Measurements from ENCODE around the gene DHCR24.

DHCR24 gene

DNA sequence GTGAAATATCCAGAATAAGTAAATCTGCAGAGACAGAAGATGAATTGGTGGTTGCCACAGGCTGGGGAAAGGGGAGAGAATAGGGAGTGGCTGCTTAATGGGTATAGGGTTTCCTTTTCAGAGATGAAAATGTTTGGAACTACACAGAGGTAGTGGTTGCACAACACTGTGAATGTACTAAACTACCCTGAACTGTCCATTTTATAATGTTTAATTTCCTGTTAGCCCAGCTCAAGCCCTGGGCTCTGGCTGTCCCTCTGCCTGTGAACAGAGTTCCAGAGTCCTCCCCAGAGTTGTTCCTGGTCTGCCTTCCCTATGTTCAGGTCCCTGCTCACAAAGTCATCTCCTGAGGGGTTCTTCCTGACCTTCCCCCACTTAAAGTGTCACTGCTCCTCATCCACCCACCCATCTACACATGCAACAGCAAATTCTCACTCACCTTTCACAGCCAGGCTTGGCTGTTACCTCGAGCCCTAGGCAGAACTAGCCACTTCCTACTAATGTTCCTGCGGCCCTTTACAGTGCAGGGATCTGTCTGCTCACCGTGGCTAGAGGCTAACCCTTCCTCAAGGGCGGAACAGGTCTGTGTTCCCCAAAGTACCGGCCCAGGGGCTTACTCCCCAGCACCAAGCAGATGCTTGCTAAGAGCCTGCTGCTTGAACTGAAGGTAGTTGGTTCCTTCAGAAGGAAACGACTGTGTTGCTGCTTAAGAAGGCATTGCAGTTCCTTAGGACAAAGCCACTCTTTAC lies 22.4 kb downstream of the DHCR24 start:
- no peak for DNase-seq

DNA sequence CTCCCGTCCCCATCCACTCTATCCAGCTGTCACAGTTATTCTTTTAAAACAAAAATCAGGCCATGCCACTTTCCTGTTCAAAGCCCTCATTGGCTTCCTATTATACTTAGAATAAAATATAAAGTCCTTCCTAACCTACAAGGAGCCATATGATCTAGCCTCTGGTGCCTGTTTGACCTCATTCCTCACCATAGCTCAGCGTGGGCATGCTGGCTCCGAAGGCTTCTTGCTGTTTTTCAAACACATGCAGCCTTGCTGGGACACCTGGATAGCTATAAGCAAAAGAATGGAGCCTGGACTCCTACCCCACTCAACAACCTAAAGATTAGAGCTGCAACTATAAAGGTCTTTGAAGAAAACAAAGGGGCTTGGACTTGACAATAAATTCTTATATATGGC lies 23.7 kb downstream of the DHCR24 start:
- no peak for DNase-seq

DNA sequence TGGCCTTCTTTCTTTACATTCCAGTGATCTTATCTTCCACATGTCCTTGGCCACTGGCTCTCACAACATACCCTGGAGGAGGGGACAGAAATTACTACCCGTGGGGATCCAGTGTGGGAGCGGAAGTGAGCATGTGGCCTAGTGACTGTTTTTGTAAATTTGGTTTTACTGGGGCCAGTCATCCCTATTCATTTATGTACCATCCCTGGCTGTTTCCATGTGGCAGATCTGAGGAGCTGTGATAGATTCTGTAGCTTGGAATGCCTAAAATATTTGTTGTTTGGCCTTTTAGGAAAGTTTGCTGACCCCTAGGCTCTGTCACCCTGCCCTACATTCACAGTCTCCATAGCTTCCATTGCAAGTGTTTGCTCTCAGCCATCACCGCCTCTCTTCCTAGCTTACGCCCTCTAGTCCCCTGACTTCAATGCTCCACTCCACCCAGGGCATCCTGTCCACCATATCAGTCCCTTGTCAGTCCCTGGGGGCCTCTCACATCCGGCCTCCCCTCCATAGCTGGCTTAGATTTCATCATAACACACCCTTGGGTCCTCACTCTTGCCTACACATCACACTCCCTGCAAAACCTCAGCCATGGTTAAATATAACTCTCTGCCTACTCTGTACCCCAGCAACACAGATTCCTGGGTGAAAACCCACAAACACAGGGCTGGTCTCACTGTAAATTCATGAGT lies 25.8 kb downstream of the DHCR24 start:
- peak; percentile 9 for DNase-seq

DNA sequence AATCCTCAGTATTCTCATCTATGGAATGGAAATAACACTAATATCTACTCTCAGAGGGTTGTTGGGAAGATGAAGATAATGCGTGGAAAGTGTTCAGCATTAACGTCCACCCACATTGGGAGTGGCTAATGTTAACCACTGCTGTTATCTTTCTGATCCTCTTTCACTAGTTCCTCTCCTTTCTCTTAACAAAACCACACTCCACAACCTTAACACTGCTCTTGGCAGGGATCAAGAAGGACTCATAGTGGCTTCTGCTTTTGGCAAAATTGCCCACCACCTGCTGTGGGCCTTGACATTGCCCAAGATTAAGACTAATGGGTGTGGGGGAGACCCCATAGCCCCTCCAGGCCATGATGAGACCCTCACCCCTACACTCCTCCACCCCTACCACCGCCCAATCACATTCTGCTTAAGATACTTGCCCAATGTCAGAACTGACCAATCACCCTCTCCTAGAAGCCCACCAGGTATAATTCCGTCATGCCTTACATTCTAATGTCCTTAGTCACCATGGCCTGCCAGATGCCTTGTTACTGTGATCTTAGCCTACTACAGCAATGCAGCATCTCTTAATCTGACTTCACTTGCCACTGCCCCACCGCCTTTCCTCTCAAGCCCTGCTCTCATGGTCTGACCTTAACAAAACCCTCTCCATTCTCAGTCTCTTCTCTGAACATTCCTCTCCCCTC lies 27.1 kb downstream of the DHCR24 start:
- no peak for DNase-seq

DNA sequence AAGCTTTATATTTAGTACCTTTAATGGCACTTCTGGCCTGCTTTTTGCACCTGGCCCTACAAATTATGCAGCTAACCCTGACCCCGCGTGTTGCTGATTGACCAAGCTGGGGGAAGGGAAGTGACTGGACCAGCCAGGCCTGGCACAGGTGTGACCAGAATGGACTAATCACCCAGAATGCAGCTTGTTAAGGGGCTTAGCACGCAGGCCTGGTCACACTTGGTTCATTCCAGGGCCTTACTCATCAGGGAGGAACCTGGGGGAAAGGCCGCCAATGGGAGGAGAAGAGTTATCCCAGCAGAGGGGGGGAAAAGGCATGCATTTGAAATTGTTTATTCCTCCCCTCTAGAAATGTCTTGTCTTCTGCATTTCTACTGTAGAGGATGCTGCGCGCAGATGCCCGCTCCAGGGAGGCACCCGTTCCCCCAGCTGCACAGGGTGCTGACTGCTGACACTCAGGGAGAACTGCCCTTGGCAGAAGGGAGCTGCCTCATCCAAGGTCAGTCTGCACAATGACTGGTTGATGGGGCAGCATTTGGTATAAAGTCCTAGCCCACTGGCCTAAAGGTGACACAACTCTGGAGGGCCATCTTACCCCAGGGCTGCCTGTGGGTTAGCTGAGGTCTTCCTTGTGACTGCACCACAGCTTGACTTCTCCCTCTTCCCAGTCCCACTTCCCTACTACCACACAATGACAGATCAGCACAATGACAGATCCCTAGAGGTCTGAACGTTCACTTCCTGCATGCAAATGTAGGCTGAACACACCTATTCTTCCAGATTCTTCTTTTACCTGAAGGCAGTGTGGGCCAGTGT lies 29.0 kb downstream of the DHCR24 start:
- no peak for DNase-seq

DNA sequence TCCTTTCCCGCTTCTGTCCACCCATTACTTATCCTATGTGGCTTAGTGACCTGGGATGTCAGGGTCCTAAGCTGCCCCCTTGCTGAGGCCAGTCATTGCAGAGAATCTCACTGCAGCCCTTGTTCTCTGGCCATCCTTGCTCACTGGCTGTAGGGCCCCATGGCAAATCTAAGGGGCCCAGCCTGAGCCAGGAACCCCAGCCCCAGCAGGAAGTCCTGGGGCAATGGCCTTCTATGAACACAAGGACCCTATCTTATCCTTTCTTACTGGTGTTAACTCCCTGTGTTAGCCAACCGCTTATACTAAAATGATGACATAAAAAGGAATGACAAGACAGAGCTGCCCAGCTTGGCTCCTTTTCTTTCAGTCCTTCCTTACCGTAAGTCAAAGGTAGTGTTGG lies 29.9 kb downstream of the DHCR24 start:
- no peak for DNase-seq

DNA sequence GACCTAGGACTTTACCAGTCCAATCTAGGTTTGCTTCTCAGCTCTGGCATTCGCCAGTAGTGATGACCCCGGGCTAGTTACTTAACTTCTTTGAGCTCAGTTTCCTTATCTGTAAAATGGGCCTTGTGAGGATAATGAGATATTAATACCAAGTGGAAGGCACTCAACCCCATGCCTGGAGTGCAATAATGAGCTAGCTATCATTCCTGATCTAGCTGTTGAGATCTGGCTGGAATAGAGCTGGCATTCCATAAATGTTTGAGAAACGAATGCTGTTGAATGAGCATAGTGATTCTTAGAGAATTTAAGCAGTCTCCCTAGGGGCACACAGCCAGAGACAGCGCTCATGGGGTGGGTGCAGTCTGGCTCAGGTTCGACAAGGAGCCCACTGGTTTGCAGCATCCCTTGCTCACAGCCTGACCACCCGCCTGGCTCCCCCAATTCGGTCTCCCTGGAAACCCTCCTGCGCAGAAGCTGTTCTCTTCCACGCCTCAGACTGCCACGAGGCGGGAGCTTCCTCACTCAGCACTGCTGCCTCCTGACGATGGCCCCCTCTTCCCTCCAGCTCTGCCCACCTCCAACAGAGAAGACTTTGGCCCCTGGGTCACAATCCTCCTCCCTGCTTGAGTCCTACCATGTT lies 32.5 kb downstream of the DHCR24 start:
- DNase-seq: no peak

DNA sequence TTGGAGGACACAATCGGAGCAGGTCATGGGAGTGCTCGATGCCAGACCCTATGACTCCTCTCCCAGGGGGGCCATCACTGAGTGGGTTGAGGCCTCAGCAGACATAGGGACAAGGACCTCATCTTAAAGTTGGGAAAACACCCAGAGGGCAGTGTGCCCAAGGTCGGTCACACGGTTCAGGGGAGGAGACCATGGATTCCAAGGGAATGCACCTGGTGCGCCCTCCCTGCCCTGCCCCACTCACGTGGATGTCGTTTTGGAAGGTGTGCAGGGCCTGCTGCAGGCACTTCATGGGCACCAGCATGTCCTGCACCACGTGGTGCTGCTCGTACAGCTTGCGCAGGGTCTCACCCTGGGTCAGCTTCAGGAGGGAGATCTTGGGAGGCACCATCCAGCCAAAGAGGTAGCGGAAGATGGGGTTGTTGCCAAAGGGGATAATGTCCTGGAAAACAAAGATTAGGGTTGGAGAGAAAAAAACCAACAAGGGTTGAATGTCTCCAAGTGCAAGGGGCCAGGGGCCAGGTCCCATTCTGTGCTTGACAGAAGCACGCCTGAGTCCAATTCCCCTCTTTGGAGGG lies 33.1 kb downstream of the DHCR24 start:
- DNase-seq: no peak

DNA sequence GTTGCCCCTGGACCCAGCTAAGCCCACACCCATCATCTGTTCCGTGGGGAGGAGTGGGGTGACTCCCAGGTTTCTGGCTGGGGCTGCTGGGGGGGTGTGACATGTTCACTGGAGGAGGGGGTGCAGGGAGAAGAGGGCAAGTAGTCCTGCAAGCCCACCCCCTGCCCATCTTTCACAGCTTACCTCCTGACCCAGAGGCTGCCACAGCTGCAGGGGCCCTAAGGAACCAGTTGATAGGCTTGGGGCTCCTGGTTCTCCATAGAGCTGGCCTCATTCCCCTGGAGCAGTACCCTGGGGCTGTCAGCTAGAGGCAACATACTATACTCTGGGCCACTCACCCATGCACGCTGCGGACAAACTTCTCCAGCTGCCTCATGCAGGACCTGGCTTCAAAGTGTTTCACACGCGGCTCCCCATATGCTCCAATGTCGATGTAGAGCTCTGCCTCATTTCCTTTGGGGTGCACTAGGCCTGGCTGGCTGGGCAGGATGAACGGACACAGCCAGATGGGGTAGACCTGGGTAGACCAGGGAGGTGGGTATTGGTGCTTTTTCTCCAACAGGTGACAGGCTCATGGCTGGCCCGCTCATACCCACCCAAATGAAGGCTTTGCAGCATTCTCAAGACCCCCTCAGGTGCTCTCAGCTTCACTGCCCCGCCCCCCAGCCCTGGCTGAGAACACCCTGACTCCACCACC lies 33.8 kb downstream of the DHCR24 start:
- no peak for DNase-seq

DNA sequence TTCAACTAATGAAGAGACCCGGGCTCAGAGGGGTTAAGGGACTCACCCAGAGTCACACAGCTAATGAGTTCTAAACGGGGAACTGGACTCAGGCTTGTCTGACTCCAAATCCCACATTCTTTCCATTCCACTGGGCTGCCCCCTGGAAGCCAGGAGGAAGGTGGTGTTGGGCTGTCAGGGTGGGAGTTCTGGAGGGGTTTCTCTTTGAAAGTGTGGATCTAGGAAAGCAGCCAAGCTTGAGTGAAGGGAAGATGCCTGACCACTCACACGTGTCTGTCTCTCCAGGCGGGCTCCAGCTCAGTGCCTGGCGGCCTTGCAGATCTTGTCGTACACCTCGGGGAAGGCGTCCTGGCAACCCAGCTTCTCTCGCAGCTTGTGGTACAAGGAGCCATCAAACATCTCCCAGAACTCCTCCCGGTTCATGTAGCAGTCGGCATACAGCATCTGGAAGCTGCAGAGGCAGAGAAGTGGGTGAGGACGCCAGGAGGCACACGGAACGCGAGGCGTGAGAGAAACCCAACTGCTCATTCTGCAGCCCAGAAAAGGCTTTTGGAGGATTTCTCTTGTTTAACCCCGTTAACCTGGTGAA lies 35.0 kb downstream of the DHCR24 start:
- DNase-seq: no peak

DNA sequence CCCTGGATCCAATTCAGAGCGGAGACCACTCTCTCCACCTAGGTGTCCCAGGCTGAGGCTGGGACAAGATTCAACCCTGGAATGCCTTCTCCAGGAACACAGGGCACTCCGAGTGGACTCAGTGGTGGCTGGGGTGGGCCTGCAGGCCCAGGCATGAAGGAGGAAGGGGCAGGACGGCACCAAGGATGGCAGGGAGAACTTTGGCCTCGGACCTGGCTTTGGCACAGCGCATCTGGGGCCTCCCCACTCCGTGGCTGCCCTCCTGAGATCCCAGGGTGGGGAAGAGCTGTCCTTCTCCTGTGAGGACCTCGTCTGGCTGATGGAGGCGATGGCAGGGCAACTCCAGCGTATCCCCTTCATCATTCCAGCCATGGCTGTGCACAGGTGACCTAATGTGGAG lies 35.6 kb downstream of the DHCR24 start:
- no peak for DNase-seq

DNA sequence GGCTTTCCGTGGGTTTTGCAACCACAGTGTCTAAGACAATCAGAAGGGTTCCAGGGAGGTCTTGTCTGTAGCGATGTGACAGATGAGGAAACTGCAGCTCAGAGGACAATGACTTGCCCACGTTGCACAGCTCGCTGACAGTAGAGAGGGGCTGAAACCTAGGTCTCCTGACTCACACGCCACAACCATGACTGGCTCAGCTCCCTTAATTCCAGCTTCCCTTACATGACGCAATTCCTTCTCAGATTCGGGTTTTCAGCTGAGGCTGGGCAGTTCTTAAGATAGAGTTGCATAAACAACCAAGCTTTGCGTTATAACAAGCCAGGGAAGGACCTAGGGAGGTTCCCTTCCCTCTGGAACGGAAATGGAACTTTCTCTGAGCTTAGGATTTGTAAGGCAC lies 36.3 kb downstream of the DHCR24 start:
- DNase-seq: no peak

DNA sequence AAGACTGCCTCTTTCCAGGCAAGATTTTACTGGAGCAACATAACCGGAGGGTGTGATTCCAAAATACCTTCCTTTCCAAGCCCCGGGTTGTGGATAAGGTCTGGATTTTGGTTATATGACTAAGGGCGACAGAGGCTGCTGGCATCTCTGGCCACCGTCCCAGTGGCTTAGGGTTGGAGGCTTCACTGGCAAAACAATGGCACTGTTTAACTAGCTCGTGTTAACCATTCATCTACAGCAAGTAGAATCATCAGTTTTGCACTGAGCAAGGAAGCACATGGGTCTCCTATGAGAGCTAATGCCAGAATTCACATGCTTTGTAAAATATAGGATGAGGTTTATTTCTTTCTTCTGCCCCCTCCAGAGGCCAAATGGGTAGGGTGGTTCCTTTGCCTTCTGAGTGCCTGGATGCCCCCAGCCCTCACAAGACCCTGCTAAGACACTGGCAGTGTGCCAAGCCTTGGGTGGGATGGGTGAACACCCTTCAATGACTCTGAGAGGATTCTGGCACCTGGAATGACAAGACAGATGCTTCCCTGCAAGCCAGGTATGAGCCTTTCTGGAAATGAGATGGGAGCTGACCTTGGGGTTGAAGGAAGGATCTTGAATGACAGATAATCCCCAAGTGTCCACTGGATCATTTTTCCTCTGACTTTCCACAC lies 36.8 kb downstream of the DHCR24 start:
- no peak for DNase-seq

DNA sequence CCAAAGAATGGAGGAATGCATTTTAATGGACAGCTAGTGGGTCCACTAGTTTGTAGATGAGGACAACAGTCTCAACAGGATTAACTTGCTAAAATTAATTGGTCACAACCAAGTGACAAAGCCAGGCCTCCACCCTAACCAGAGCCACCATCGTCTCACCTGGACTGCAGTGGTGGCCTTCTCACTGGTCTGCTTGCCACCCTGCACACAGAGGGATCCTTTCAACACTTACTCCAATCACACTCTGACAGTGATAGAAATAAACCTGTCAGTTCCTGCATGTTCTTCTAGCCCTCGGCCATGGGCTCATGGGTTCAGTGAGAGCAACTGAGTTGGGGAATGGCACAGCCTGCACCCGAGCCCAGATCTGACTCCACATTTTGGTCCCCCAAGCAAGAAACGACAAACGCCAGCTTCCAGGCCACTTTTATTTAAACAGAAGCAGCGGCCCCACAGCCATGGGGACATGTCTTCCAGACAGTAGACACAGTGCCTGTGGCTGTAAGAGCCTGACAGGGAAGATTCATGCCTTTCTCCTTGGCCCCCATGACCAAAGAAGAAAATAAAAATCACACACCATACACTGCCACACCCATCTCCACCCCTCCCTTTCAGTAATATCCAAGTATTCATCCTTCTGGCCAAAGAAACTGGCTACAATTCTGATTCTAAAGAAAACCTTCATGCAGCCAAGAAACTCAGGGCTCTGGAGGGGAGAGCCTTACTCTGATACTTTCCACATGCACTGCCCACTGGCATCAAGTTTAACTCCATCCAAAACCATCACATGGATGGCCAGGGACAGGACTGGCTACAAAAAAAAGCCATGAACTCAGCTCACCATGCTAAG lies 37.6 kb downstream of the DHCR24 start:
- no peak for DNase-seq

DNA sequence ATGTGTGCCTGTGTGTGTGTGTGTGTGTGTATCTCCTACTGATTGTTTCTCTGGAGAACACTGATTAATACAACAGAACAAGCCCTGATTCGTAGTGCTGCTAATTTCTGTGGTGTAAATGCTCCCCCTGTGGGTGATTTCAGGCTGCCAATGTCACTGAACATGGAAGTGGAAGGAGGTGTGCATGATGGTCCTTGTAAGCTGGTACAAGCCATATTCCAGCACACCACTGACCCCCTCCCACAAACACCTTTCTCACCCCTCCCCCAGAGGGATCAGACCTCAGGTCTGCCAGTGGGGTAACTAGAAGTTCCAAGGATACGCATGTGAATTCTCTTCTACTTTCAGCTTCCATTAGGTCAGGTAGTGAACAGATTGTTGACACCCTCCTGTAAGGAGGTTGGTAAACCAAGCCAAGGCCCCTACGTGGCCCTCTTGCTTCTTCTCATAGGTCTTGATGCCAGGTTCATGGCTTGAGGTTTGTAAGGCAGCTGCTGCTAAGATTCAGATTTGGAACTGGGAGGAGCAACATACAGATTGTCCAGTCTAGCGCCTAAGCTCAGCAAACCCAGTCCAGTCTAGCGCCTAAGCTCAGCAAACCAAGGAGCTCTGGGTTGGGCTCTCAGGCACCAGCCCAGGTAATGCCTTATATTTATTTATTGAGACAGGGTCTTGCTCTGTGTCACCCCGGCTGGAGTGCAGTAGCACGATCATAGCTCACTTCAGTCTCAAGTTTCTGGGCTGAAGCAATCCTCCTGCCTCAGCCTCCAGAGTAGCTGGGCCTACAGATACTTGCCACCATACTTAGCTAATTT lies 38.7 kb downstream of the DHCR24 start:
- DNase-seq: no peak

DNA sequence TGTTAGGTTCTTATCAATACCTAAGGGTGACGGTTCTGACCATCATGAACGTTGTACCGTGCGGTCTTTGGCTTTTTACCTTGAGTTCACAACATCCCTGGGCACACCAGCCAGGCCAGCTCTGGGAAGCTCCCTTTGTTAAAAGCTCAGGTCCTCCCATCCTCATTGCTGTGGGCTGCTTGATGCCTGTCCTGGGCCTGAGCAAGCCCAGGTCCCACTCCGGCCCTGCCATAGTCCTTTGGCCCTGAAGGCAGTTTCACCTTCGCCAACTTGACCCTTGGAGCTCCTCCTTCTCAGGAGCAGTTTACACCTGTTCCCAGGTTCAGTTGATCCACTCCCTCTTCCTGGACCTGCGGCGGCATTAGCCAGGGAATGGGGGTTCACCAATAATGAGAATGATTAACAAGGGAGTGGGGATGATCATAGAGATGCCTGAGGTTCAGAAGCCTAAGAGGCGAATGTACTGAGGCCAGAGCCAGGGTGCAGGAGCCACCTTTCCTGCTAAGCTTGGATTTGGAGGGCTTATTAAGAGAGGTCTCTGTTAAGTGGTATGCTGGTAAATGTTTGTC lies 40.2 kb downstream of the DHCR24 start:
- DNase-seq: no peak

DNA sequence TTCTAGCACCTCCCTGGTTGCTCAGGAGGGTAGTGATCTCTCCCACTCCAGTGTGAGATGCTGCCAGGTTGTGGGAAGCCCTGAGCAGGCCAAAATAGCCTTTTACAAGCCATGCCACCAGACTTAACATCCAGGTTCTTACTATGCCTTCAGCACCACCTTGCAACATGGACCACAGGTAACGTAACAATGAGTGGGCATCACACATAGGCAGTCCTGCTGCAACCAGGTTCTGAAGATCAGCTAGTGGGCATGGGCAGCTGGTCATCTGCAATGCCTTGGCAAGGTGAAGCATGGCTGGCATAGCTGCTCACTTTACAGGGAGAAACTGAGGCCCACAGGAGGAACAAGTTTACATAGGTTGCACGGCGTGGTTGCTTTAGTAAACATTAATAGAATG lies 40.7 kb downstream of the DHCR24 start:
- no peak for DNase-seq

DNA sequence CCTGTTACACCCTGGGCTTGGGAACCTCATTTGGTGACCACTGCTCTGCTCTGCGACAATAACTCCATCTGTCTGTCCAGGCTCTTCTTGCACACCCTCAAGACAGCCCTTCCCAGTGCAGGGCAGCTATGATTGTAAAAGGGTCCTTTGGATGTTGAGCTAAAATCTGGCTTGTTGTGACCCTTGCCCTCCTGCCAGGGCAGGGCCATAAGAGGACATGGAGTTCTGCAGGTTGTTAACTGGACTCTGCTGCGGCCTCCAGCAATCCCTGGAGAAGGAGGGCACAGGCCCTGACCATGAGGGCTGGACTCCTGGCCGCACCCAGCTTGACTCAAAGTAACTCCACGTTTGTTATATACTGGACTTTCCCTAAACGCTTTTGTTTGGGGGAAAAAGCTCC lies 41.2 kb downstream of the DHCR24 start:
- no peak for DNase-seq

DNA sequence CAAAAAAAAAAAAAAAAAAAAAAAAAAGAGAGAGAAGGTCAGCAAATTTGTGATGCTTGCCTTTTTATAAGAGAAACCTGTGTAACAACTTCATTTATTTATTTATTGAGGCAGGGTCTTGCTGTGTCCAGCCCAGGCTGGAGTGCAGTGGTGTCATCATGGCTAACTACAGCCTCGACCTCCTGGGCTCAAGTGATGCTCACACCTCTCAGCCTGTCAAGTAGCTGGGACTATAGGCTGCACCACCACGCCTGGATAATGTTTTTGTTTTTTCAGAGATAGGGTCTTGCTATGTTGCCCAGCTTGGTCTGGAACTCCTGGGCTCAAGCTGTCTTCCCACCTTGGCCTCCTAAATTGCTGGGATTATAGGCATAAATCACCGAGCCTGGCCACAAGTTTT lies 42.4 kb downstream of the DHCR24 start:
- no peak for DNase-seq

Measured in CD4-positive, alpha-beta T cell treated with Interleukin-17A for 1 hour (primary cell).